Activated T-cell treated with anti-CD3 and anti-CD28 coated beads for 4 hours (primary cell): ENCODE data around the gene FAHD2B.
A peak's percentile ranks its signal among the peaks of the same experiment; 100 is the strongest.
"Not testable (repeated sequence)": the region's sequence is repeated elsewhere in the genome, so short reads cannot be mapped to it uniquely, and the experiment has no call there.

Source experiments
- DNase-seq: peaks from one replicate; pipeline ENCODE4 v3.0.0-alpha.2; 2020

Gene FAHD2B

GRCh38 chr2:97094772-97095611 lies at the start of gene FAHD2B:
Gene FAHD2B, minus strand, starts transcription at chr2:97094882. Its CDS starts 3,176 bp downstream, at chr2:97091706.
- peak; percentile 80 for DNase-seq

- DNase-seq = not testable (repeated sequence)
These were observed 49.3 kb upstream of the FAHD2B start for GRCh38 chr2:97144016-97144415.

- DNase-seq = not testable (repeated sequence)
These were observed 34.4 kb upstream of the FAHD2B start for GRCh38 chr2:97129090-97129489.

GRCh38 chr2:97113882-97114255 lies 19.2 kb upstream of the FAHD2B start:
- DNase-seq = not testable (repeated sequence)

- peak; percentile 69 for DNase-seq
These were observed 18.6 kb upstream of the FAHD2B start, which contains the start of gene ANKRD36 for GRCh38 chr2:97113050-97113881. Gene ANKRD36, plus strand, starts transcription at chr2:97113153. Its CDS starts 587 bp downstream, at chr2:97113740.

GRCh38 chr2:97112320-97113049 lies 17.8 kb upstream of the FAHD2B start:
- peak; percentile 42 for DNase-seq

- DNase-seq = not testable (repeated sequence)
These were observed 16.6 kb upstream of the FAHD2B start for GRCh38 chr2:97111246-97111645.

GRCh38 chr2:97106878-97107277 lies 12.2 kb upstream of the FAHD2B start:
- not testable (repeated sequence) for DNase-seq

- DNase-seq = not testable (repeated sequence)
These were observed 4.2 kb upstream of the FAHD2B start for GRCh38 chr2:97098786-97099372.

- no peak for DNase-seq
These were observed 979 bp upstream of the FAHD2B start for GRCh38 chr2:97095661-97096060.

- DNase-seq = not testable (repeated sequence)
These were observed 505 bp downstream of the FAHD2B start for GRCh38 chr2:97093983-97094771.

GRCh38 chr2:97092946-97093345 lies 1.7 kb downstream of the FAHD2B start:
- not testable (repeated sequence) for DNase-seq

GRCh38 chr2:97088706-97089105 lies 6.0 kb downstream of the FAHD2B start:
- DNase-seq = not testable (repeated sequence)

GRCh38 chr2:97085093-97085492 lies 9.6 kb downstream of the FAHD2B start:
- not testable (repeated sequence) for DNase-seq

GRCh38 chr2:97083516-97083915 lies 11.2 kb downstream of the FAHD2B start:
- not testable (repeated sequence) for DNase-seq

GRCh38 chr2:97082206-97082605 lies 12.5 kb downstream of the FAHD2B start:
- DNase-seq = not testable (repeated sequence)

- DNase-seq = not testable (repeated sequence)
These were observed 13.8 kb downstream of the FAHD2B start for GRCh38 chr2:97080855-97081254.

- DNase-seq = not testable (repeated sequence)
These were observed 17.5 kb downstream of the FAHD2B start for GRCh38 chr2:97077213-97077612.

- not testable (repeated sequence) for DNase-seq
These were observed 23.8 kb downstream of the FAHD2B start for GRCh38 chr2:97070915-97071314.

- not testable (repeated sequence) for DNase-seq
These were observed 26.0 kb downstream of the FAHD2B start for GRCh38 chr2:97068722-97069121.

GRCh38 chr2:97068074-97068473 lies 26.6 kb downstream of the FAHD2B start:
- no peak for DNase-seq
